ENCODE results near the gene RMP24.

The RMP24 gene

DNA sequence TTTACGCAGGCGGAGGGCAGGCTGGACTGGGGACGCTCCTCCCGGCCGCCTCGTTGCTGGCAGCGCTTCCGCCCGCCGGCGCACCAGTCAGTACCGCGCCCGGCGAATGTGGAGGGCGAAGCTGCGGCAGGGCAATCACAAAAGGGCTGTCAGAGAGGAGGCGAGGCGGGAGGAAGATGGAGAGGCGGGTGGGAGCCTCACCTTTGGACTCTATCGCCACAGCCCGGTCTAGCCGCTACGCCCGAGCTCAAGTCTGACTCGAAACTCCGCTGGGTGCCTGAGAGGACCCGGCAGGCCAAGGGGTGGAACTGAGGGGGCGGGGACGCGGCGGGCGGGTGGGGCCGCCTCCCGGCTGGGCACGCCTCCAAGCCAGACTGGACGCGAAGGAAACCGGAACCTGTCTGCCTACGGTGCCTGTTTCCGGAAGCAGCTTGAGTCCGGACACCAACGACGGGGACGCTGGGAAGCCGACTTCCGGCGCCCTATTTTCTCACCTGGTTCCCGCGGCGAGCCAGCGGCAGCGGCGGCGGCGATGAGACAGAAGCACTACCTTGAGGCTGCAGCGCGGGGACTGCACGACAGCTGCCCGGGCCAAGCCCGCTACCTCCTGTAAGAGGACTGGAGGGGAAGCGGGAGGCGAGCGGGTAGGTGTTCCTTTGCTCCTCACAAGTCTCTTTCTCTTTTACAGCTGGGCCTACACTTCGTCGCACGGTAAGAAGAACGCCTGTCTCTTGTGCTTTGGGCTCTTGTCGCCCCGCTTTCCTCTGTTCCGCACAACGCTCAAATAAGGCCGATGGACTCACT lies at the start of gene RMP24:
Gene RMP24, plus strand, starts transcription at position 483 of the 804 bp plus-strand sequence.
- peak; percentile 91 to 96 (median 94) for DNase-seq (ENCODE audit: low read depth in 4 of 4, low spot score in 3 of 4)

- no peak for DNase-seq (ENCODE audit: low read depth in 4 of 4, low spot score in 3 of 4)
Observed at GRCh38 chr18:35923939-35924684, 48.4 kb upstream of the RMP24 start.

DNA sequence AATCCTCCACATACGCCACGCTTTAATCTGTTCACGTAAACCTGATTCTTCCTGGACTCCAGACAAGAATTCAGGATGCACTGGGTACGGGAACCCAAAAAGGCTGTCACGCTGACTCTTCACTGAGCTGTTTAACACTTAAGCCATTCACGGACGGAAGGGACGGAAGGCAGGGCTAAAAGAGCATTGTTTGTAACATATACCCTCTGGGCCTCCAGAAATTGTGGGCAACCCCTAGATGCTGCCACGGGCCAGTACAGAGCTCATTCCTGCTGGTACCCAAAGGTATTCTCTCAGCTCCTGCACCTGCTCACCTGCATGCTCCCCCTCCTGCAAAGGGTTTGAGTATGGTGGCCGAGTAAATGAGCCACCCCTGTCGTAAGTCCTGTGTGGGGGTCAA lies 45.6 kb upstream of the RMP24 start:
- no peak for DNase-seq (ENCODE audit: low read depth in 4 of 4, low spot score in 3 of 4)

GRCh38 chr18:35927430-35927829 lies 45.0 kb upstream of the RMP24 start:
- DNase-seq (ENCODE audit: low read depth in 4 of 4, low spot score in 3 of 4), result no peak

DNA sequence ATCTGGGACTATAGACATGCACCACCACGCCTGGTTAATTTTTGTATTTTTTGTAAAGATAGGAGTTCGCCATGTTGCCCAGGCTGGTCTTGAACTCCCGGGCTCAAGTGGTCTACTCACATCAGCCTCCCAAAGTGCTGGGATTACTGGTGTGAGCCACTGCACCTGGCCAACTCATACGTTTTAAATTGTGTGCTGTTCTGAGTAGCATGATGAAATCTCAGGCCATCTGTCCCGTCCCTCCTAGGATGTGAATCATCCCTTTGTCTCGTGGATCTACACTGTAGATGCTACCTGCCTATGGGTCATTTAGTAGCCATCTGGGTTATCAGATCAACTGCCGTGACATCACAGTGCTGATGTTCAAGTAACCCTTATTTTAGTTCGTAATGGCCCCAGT lies 38.5 kb upstream of the RMP24 start:
- DNase-seq (ENCODE audit: low read depth in 4 of 4, low spot score in 3 of 4), result no peak

DNA sequence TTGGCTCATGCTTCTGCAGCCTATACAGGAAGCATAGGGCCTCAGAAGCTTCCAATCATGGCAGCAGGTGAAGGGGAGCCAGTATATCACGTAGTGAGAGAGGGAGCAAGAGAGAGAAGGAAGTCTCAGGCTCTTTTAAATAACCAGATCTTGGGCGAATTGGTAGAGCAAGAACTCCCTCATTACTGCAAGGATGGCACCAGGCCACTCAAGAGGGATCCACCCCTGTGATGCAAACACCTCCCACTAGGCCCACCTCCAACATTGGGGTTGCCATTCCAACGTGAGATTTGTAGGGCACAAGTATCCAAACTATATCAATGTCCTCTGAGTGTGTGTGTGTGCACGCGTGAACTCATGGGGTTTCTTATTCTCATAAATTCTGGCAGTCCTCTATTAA lies 37.6 kb upstream of the RMP24 start:
- DNase-seq (ENCODE audit: low read depth in 4 of 4, low spot score in 3 of 4), result no peak

DNA sequence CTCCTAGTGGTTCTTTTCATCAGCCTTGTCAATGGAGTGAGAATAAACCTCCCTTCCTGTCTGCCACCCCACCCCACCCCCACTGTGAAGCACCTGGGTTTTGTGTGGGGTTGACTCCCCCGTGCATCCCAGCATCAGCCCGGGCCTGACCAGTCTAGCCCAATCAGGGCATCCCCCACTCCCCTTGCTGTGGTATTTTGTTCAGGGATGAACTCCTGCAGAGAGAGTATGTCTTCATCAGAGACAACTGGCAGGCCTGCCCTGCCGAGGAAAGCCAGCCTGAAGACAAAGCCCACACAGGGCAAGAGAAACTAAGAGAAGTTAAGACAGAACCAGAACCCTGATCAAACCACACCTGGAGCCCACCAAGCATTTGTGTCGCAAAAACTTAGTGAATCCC lies 36.7 kb upstream of the RMP24 start:
- DNase-seq (ENCODE audit: low read depth in 4 of 4, low spot score in 3 of 4), result no peak

- no peak for DNase-seq (ENCODE audit: low read depth in 4 of 4, low spot score in 3 of 4)
Observed at GRCh38 chr18:35936951-35937350, 35.5 kb upstream of the RMP24 start.

DNA sequence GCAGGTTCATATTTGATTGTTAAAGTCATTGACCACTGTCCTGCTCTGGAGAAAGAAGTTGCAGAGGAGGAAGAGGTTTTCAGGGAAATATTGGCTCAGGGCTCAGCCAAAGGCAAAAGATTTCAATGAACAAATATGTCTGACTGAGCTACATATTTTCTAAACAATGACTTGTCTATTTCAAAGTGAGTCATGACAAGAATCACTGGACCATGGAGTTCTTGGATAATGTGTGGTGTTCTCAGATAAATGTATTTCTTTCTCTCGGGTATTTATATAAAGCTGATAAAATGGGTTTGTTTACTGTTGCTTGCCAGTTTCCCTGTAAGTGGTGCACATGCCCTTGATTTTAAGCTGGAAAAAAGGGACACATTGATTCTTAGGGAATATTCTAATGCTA lies 34.3 kb upstream of the RMP24 start:
- no peak for DNase-seq (ENCODE audit: low read depth in 4 of 4, low spot score in 3 of 4)

GRCh38 chr18:35938562-35938961 lies 33.9 kb upstream of the RMP24 start:
- DNase-seq (ENCODE audit: low read depth in 4 of 4, low spot score in 3 of 4), result no peak

DNA sequence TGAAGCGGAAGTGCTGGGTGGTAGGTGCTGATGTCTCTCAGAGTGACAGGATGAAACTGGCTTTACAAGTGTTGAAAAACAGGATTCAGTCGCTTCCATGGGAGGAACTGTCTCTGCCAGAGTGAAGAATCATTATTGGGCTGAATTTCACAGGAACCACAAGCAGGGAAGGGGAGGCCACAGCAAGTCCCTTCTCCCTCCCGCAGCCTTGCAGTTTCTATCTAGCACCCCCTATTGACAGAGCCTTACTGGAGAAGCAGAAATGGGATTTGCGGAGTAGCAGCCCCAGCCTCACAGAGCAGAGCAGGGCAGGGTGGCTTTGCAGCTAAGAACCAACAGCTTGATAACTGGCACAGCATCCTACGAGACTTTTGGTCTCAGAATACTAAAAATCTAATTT lies 33.3 kb upstream of the RMP24 start:
- DNase-seq (ENCODE audit: low read depth in 4 of 4, low spot score in 3 of 4), result no peak

DNA sequence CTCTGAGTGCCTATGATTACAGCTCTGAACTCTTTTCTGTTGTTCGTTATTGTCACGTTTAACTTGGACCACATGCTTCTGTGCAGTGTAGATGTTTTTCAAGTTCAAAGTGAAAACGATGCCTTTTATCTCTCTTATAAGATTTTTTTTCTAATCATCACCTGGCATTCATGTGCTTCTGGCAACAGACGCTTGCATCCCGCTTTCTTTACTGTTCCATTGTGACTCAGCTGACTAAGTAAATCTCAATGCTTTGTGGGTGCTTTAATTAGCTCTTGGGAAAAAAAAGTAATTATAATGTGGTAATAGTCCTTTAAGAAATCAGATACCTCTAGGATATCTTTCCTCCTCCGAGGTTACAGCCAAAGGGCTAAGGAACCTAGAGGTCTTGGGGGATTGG lies 31.2 kb upstream of the RMP24 start:
- DNase-seq (ENCODE audit: low read depth in 4 of 4, low spot score in 3 of 4), result no peak

DNA sequence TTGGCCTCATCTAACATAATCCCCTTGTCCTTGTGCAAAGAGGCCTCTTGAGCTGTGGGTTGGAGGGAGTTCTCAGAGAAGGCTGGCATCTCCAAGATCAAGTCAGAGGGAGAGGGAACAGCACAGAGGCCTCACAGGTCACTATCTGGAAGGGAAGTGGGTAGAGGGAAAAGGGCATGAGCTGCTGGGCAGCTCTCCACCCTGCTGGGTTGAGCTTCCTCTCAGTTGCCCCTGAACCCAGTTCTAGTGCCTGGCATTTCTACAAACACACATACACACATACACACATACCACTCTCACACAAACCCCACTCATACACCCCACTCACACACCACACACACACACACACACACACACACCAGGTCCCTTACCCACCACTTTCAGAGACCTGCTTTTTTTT lies 30.3 kb upstream of the RMP24 start:
- no peak for DNase-seq (ENCODE audit: low read depth in 4 of 4, low spot score in 3 of 4)

DNA sequence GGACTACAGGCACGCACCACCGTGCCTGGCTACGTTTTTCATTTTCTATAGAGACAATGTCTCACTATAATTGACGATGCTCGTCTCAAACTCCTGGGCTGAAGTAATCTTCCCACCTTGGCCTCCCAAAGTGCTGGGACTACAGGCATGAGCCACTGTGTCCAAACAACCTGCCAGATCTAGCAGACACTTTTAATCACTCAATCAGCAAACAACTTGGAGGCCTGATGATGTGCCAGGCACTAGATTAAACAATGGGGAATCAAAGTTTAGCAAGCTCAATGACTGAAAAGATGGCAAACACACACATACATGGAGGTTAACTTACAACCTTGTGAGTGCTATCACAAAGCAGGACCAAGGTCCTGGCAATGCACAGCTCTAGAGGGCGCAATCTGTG lies 29.8 kb upstream of the RMP24 start:
- DNase-seq (ENCODE audit: low read depth in 4 of 4, low spot score in 3 of 4), result no peak

GRCh38 chr18:35948080-35948479 lies 24.4 kb upstream of the RMP24 start:
- DNase-seq (ENCODE audit: low read depth in 4 of 4, low spot score in 3 of 4), result no peak

DNA sequence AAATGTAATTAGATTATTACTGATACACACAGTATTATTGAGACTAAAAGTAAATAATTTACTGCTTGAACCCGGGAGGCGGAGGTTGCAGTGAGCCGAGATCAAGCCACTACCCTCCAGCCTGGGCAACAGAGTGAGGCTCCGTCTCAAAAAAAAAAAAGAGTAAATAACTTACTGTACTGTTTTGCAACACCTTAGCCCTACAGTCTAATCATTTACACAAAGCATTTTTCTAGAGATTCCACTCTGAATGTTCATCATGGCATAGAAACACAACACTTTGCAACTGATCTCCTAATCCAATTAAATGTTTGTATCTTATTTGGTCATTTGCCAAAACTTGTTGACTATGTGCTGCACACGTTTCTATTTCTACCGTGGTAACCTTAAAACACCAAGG lies 23.4 kb upstream of the RMP24 start:
- DNase-seq (ENCODE audit: low read depth in 4 of 4, low spot score in 3 of 4), result no peak

DNA sequence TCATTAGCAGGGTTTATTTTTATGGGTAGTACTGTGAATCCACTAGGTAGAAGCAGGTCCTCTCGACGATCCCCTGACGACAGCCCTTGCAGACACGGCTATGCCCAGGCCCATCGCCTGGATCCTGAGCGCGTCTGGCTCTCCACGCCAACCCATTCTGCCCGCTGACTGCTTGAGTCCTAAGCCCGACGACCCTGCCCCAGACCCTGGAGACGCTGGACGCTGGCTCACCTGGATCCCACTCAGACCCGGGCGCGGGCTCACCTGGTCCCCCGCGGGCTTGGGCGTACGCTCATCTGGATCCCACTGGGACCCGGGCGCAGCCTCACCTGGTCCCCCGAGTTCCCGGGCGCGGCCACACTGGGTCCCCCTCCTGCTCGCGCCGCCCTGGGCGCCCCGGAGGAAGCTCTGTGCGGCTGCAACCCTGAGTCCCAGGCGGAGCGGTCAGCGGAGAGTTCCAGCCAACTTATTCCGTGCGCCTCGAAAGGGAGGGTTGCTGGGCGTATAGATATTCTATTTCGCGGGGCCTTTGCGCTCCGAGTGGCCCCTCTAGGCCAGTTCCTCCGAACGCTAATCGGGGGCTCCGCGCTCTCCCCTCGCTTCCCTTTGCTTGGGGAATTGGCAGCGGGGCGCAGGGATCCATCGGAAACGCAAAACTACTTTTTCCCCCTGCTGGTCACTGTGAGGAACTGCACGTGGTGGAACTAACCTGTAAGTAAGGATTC lies 22.4 kb upstream of the RMP24 start:
- DNase-seq (ENCODE audit: low read depth in 4 of 4, low spot score in 3 of 4), result peak; percentile 60 to 71 (median 68)

GRCh38 chr18:35950628-35950982 lies 21.9 kb upstream of the RMP24 start:
- no peak for DNase-seq (ENCODE audit: low read depth in 4 of 4, low spot score in 3 of 4)

DNA sequence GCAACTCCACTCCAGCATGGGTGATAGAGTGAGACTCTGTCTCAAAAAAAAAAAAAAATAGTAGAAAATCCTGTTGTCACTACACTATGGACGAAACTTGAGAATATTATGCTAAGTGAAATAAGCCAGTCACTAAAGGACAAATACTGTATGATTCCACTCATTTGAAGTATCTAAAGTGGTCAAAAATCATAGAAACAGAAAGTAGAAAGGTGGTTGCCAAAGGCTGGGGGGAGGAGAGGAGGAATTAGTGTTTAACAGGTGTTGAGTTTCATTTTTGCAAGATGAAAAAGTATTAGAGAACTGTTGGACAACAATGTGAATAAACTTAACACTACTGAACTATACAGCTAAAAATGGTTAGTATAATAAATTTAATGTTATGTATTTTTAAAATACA lies 18.8 kb upstream of the RMP24 start:
- no peak for DNase-seq (ENCODE audit: low read depth in 4 of 4, low spot score in 3 of 4)

DNA sequence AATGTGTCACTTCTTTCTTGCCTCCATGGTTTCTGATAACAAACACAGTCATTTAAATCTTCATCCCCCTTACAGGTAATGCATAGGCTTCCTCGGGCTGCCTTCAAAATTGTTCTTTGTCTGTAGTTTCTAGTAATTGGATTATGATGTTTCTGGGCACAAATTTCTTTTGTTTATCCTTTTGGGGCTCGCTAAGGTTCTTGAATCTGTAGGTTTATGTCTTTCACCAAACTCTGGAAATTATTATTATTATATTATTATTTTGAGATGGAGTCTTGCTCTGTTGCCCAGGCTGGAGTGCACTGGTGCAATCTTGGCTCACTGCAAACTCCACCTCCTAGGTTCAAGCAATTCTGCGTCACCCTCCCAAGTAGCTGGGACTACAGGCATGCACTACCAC lies 16.3 kb upstream of the RMP24 start:
- DNase-seq (ENCODE audit: low read depth in 4 of 4, low spot score in 3 of 4), result no peak

- DNase-seq (ENCODE audit: low read depth in 4 of 4, low spot score in 3 of 4), result no peak
Observed at GRCh38 chr18:35962320-35962719, 10.2 kb upstream of the RMP24 start.

GRCh38 chr18:35964319-35964718 lies 8.2 kb upstream of the RMP24 start:
- no peak for DNase-seq (ENCODE audit: low read depth in 4 of 4, low spot score in 3 of 4)

Measured in right renal pelvis (tissue), 4 donors.